Calu3 (cell line): Measurements from ENCODE around the gene VPS13D. TPM values are rescaled to one million over a fixed set of nuclear protein-coding genes. Genes with fewer than 3 reads are reported as not detected.
"Not testable (repeated sequence)": the region's sequence is repeated elsewhere in the genome, so short reads cannot be mapped to it uniquely, and the experiment has no call there.

ENCODE experiments used
- BruUV-seq: library from RNA; stranded (reverse); fragments of 400-500 nt; replicated peaks from 2 replicates; lab custom pipeline; 2021; lab: Mats Ljungman, UMichigan
- CTCF ChIA-PET: fragments of 300-600 bp; sonication (Branson Sonifier 250); formaldehyde crosslinking; loops from one replicate; lab custom pipeline; 2022; ENCODE audit warnings: antibody characterized with exemption; lab: Charles Lee
- DNase-seq: peaks from one replicate; pipeline ENCODE4 v3.0.0; 2022
- H3K27ac Mint-ChIP-seq: one replicate; pipeline ENCODE4 v1.8.0; 2022; ENCODE audit warnings: mixed read lengths; ENCODE audit not compliant: unreplicated experiment
- H3K27me3 Mint-ChIP-seq: one replicate; pipeline ENCODE4 v1.8.0; 2022; ENCODE audit warnings: mixed read lengths; ENCODE audit not compliant: unreplicated experiment
- H3K36me3 Mint-ChIP-seq: one replicate; pipeline ENCODE4 v1.8.0; 2022; ENCODE audit warnings: mild to moderate bottlenecking, moderate library complexity, mixed read lengths; ENCODE audit not compliant: insufficient read depth, unreplicated experiment
- H3K4me1 Mint-ChIP-seq: one replicate; pipeline ENCODE4 v1.8.0; 2022; ENCODE audit warnings: mild to moderate bottlenecking, low read depth, mixed read lengths; ENCODE audit not compliant: unreplicated experiment
- H3K4me3 Mint-ChIP-seq: one replicate; pipeline ENCODE4 v1.8.0; 2022; ENCODE audit warnings: mild to moderate bottlenecking, low read depth, moderate library complexity, mixed read lengths; ENCODE audit not compliant: unreplicated experiment
- H3K9me3 Mint-ChIP-seq: one replicate; pipeline ENCODE4 v1.8.0; 2022; ENCODE audit warnings: low read depth, mixed read lengths; ENCODE audit not compliant: unreplicated experiment
- intact Hi-C: fragments of 100-400 bp; cut with micrococcal nuclease; formaldehyde crosslinking; loops from one replicate; pipeline ENCODE4 v1.10.0; 2022; ENCODE audit not compliant: unreplicated experiment
- total RNA-seq: library from RNA; stranded (reverse); gene quantifications from 2 replicates; pipeline ENCODE4 v1.2.3, GENCODE V29; 2022
- TF ChIP-seq, protein P1 (sequence below): fragments of 200-600 bp; IDR thresholded peaks from one replicate; pipeline ENCODE4 v1.8.0; 2022; ENCODE audit warnings: antibody characterized with exemption; ENCODE audit not compliant: unreplicated experiment

VPS13D gene
- total RNA-seq, 1 experiment from 2014 or later: 30.6 TPM

DNA sequence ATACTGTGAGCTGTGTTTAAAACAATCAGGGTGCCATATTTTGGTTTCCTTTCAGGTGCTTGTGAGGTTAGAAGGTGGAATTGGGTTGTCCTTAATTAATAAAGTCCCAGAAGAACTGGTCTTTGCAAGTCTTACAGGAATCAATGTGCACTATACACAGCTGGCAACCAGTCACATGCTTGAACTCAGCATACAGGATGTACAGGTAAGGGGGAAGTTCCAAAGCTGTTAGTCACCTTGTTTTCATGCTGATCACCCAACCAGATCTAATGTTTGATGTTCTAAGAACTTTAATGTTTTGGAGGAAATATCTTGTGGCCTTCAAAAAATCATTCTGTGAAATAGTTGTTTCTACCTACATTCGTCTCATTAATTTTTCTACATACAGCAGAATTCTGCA, 156.3 kb downstream of the VPS13D start:
- peak overlapping the region; percentile 87 for H3K27ac Mint-ChIP-seq

DNA sequence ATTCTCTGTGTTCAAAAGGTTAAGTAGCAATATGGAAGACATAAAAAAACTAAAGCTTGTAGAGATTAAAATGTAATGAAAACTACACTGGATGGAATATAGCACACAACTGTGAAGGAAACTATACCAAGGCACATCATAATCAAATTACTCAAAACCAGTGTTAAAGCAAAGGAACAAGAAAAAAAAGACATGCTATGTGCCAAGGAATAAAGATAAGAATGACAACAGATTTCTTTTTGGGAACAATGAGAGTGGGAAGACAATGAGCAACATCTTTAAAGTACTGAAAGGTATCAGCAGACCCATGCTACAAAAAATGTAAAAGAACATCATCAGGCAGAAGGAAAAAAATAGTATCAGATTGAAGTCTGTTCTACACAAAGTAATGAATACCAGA, 157.8 kb downstream of the VPS13D start:
- DNase-seq: no peak
- Mint-ChIP-seq H3K36me3 (peaks cover 30% of the 10 kb centered on the region), H3K27me3 (no peaks in the 10 kb centered on the region), H3K4me3 (no peak overlapping the region), H3K9me3 (peaks cover 11% of the 10 kb centered on the region), H3K4me1 (peaks cover 42% of the 10 kb centered on the region), H3K27ac (peak overlapping the region; percentile 56)
- intact Hi-C loops: loop anchor here (10.0 kb wide), 1 partner anchor 157 kb away; no protein-coding TSS in a partner anchor
- TF ChIP-seq, protein P1, sequence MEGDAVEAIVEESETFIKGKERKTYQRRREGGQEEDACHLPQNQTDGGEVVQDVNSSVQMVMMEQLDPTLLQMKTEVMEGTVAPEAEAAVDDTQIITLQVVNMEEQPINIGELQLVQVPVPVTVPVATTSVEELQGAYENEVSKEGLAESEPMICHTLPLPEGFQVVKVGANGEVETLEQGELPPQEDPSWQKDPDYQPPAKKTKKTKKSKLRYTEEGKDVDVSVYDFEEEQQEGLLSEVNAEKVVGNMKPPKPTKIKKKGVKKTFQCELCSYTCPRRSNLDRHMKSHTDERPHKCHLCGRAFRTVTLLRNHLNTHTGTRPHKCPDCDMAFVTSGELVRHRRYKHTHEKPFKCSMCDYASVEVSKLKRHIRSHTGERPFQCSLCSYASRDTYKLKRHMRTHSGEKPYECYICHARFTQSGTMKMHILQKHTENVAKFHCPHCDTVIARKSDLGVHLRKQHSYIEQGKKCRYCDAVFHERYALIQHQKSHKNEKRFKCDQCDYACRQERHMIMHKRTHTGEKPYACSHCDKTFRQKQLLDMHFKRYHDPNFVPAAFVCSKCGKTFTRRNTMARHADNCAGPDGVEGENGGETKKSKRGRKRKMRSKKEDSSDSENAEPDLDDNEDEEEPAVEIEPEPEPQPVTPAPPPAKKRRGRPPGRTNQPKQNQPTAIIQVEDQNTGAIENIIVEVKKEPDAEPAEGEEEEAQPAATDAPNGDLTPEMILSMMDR: no peak
- CTCF ChIA-PET: no interaction called here
- no TSS peak for BruUV-seq

More for the DNA sequence above, 156.3 kb downstream of the VPS13D start:
- intact Hi-C loops: loop anchor here (1.0 to 10.0 kb wide), 2 partner anchors 47 to 159 kb away; no protein-coding TSS in a partner anchor
- BruUV-seq: no TSS peak
- H3K4me1 Mint-ChIP-seq: peaks cover 55% of the 10 kb centered on the region
- peak; percentile 48 for DNase-seq
- TF ChIP-seq, protein P1: no peak
- no peaks in the 10 kb centered on the region for H3K27me3 Mint-ChIP-seq
- H3K4me3 Mint-ChIP-seq: peak overlapping the region; percentile 18
- peaks cover 33% of the 10 kb centered on the region for H3K36me3 Mint-ChIP-seq
- CTCF ChIA-PET: interaction anchor here (0.6 to 0.8 kb wide), 2 partner anchors 12 to 25 kb away, joined by 3 to 5 read pairs; no protein-coding TSS in a partner anchor
- peaks cover 11% of the 10 kb centered on the region for H3K9me3 Mint-ChIP-seq

DNA sequence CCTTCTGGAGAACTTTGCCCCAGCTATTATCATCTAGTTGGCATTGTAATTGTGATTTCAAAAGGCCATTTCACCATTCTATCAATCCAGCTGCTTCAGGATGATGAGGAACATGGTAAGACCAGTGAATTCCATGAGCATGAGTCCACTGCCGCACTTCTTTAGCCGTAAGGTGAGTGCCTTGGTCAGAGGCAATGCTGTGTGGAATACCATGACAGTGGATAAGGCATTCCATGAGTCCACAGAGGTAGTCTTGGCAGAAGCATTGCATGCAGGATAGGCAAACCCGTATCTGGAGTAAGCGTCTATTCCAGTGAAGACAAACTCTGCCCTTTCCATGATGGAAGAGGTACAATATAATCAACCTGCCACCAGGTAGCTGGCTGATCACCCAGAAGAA, 160.5 kb downstream of the VPS13D start:
- H3K27me3 Mint-ChIP-seq, H3K27ac Mint-ChIP-seq, H3K4me3 Mint-ChIP-seq, intact Hi-C loops, CTCF ChIA-PET, BruUV-seq, H3K9me3 Mint-ChIP-seq, DNase-seq: not testable (repeated sequence)
- Mint-ChIP-seq H3K36me3 (peaks cover 23% of the 10 kb centered on the region), H3K4me1 (peaks cover 16% of the 10 kb centered on the region)

DNA sequence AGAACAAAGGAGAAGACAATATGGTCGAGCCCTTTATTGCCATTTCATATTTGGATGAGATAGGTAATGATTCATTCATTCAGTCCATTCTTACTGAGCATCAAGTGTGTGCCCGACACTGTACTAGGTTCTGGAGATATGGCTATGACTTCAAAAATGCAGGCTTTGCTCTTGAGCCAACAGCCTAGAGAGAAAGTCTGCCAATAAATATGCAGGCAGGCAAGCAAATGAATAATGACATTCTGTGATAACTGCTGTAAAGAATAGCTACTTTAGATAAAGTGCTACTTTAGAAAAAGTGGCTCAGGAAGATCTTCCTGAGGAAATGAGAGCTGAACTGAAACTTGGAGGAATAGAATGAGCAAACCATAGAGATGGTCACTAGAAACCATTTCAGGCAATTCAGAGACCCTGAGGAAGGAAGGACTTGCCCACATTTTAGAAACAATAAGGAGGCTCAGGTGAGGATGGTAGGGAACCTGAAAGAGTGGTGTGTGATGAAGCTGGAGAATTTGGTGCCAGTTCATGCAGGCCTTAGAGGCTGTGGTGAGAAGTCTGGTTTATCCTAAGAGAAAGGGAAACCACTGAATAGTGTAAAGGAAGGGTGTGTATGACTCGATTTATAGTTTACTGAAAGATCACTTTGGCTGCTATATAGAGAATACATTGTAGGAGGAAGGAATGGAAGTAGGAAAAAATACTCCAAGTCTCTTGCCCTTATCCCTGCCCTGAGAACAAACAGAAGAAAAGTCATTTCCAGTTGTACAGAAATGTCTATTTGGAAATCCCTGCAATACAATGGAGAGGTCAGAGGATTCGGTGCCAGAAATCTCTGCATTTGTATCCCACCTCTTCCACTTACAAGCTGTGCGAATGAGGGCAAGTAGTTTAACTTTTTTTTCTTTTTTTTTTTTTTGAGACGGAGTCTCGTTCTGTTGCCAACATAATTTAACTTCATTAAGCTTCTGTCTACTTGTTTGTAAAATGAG, 167.9 kb downstream of the VPS13D start:
- Mint-ChIP-seq H3K4me1 (peaks cover 8% of the 10 kb centered on the region), H3K36me3 (no peaks in the 10 kb centered on the region), H3K9me3 (no peaks in the 10 kb centered on the region), H3K27me3 (no peaks in the 10 kb centered on the region), H3K27ac (no peak overlapping the region), H3K4me3 (no peak overlapping the region)
- TF ChIP-seq, protein P1: no peak
- CTCF ChIA-PET: interaction anchor here (0.7 kb wide), 1 partner anchor 12 kb away, joined by 5 read pairs; no protein-coding TSS in a partner anchor
- intact Hi-C loops: no loop called here
- BruUV-seq: no TSS peak
- no peak for DNase-seq
